ENCODE measurements around the gene MZT2A.
"Not testable (repeated sequence)": the region's sequence is repeated elsewhere in the genome, so short reads cannot be mapped to it uniquely, and the experiment has no call there.

Gene MZT2A

DNA sequence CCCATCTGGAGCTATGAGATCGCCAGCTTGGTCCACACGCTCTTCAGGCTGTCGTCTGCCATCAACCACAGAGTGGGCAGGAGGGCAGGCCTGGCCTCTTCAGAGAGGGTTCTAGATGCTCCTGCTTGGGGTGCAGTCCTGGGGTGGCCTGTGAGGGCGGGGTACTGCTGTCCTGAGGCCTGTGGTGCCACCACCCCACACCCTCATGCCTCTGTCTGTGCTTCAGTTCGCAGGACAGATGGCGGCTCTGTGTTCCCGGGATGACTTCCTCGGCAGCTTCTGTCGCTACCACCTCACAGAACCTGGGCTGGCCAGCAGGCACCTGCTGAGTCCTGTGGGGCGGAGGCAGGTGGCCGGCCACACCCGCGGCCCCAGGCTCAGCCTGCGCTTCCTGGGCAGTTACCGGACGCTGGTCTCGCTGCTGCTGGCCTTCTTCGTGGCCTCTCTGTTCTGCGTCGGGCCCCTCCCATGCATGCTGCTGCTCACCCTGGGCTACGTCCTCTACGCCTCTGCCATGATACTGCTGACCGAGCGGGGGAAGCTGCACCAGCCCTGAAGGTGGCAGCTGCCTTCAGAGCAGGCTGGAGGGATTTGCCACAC is 27.8 kb upstream of the MZT2A start:
- not testable (repeated sequence) for DNase-seq

DNA sequence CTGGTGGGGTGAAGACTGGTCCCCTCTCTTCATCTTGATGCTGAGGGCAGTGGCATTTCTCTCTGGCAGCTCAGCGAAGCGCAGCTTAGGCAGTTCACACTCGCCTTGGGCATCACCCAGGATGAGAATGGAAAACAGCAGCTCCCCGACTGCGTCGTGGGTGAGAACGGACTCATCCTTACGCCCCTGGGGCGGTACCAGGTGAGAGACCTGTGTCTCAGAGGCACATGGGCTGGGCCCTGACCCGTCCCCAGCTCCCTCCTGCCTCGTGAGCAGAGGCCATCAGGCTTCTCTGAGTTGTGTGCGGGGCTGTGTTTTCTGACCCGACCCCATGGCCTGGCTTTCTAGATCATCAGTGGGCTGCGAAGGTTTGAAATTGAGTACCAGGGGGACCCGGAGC is 27.3 kb upstream of the MZT2A start:
- no peak for DNase-seq

DNA sequence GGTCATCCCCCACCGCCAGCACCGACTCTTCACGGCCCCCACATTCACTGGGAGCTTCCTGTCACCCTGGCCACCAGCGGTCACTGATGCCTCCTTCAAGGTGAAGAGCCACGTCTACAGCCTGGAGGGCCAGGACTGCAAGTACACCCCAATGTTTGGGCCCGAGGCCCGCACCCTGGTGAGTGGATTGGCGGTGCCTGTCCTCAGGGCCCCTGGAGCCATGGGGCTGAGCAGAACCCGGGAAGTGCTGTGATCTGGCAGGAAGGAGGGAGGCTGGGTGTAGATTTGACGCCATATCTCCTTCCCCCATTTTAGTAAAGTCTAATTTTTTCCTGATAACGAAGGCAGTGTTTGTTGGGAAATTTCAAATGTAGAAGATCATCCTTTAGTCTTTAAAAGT is 26.3 kb upstream of the MZT2A start:
- not testable (repeated sequence) for DNase-seq

DNA sequence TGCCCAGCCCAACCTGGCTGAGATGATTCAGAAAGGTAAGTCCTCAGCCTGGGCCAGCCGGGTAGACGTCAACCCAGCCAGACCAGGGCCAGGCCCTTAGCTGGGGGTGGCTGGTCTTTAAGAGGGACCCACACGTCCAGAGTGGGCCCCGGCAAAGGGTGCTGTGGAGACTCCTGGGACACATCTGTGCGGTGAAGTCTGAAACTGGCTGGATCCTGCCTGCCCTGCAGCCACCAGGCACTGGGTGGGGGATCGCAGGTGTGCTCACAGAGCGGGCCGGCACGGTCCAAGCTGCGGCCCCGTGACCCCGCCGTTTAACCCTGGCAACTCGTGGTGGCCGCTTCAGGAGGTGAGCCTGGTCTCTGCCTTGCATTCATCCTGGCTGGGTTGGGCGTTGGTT is 25.7 kb upstream of the MZT2A start:
- DNase-seq: not testable (repeated sequence)

DNA sequence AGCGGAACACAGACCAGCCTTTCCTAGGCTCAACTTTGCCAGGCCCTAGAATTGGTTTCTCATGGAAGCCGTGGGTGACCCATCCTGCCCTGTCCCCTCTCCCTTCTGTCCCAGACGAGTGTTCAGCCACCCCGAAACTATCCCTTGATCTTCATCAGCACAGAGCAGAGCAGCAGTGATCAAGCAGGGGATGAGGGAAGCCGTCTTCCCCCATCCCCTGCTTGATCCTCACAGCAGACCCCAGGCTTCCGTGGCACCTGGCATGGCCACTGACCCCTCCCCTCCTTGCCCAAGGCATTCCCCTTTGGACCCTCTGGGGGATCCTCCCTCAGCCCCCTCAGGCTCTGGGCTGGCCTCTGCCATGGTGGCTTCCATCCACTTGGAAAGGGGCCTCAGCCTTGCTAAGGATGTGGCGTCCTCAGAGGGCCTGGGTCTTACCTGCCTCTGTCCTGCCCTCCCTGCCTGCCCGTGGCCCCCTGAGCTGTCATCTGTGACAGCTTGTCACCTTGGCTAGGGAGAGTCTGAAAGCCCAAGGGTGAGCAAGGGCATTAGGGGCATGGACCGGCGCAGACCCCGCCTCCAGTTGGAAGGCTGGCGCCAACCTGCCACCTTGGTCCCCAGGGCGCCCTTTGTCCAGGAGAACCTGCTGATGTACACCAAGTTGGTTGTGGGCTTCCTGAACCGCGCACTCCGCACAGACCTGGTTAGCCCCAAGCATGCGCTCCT is 25.1 kb upstream of the MZT2A start:
- DNase-seq: no peak

DNA sequence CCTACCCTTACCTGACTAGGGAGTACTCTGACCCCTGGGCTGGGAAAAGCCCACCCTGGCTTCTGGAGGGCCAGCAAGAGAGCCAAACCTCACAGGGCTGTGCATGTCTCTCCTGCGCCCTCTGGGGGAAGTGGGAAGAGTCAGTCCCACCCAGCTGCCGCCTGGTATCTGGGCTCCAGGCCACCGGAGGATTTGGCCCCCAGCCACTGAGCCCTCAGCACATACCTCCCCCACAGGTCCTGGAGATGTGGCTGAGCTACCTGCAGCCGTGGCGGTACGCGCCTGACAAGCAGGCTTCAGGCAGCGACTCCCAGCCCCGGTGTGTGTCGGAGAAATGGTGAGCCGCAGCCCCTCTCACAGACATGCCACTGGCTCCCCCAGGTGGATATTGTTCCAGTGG is 24.4 kb upstream of the MZT2A start:
- not testable (repeated sequence) for DNase-seq

DNA sequence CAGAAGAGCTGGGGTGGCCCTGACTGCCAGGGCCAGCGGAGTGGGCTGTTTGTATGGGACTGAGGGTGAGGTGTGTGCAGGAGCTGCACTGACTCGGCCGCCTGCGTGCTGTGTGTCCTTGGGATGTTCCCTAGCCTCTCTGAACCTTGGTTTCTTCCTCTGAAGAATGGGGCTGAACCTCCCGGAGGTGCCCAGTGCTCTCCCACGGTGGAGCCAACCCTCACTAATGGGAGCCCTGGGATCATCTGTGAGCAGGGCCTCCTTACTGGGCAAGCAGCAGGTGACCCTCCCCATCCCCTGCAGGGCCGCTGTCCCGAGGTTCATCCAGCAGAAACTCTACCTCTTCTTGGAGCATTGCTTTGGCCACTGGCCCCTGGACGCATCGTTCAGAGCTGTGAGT is 23.8 kb upstream of the MZT2A start:
- no peak for DNase-seq

DNA sequence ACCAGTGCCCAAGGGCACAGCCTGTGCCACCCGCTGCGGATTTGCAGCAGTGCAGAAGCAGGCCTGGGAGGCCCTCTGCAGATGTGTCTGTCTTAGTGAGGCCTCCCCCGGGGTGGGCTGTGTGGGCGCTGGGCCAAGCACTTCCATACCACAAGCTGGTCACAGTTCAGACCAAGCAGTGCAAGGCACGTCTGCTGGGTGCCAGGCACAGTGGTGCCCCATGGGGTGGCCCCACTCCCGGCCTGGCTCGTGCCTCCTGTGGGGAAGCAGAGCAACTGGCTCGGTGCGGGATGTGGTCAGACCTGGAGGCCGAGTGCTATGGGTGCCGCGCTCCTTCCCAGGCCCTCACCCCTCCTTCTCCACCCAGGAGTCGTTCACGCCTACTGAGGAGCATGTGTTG is 23.0 kb upstream of the MZT2A start:
- DNase-seq: not testable (repeated sequence)

DNA sequence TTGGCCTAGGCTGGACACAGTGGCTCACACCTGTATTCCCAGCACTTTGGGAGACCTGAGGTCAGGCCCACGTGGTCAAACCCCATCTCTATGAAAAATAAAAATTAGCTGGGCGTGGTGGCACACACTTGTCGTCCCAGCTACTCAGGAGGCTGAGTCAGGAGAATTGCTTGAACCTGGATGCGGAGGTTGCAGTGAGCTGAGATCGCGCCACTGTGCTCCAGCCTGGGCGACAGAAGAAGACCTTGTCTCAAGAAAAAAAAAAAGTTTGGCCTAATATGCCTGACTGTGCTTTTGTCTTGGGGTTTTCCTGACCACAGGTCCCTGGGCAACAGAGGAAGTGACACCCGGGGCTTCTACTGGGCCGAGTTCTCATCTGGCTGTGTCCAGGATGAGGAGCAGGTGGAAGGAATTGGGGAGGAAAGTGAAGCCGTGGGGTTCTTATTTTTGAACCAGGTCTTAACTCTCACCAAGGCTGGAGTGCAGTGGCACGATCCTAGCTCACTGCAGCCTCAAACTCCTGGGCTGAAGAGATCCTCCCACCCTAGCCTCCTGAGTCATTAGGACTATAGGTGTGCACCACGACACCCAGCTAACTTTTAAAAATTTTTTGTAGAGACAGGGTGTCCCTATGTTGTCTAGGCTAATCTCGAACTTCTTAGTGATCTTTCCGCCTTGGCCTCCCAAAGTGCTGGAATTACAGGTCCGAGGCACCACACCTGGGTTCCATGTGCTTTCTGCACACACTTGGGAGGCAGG is 22.4 kb upstream of the MZT2A start:
- not testable (repeated sequence) for DNase-seq

DNA sequence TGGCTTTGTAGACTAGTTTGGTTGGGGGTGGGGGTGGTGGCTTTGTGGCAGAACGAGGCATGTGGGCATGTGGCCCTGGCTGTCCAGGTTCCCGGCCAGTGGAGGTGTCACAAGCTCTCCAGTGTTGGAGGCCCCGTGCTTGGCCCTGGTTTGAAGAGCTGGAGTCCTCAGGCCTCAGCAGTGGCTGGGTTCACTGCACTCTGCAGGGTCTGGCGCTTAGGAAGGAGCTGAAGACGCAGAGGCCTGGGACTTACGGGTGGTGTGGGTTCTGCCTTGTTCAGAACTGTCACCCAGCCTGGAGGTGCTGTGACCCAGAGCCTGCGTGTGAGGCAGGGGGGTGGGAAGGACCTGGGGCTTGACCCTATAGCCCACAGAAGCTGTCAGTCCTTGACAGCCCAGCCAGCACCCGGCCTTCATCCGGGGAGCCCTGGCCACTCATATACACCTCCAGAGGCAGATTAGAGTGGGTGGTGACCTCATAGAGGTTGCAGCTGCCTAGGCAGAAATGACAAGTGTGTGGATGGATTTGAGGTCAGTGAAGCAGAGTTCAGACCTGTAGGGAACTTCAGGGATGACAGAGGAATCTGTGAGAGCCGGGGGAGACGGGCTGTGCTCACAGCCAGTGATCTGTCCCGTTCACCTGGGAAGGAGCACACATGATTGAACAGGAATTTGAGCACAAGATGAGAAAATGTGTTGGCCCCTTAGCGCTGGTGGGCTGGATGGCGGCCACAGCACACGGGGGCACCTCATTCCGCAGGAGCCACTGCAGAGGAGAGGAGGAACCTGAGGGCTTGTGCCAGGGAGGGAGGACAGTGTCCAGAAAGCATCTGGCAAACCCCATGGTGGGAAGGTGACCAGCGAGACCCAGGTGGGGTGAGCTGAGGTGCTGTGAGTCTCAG is 20.0 kb upstream of the MZT2A start:
- DNase-seq: not testable (repeated sequence)

DNA sequence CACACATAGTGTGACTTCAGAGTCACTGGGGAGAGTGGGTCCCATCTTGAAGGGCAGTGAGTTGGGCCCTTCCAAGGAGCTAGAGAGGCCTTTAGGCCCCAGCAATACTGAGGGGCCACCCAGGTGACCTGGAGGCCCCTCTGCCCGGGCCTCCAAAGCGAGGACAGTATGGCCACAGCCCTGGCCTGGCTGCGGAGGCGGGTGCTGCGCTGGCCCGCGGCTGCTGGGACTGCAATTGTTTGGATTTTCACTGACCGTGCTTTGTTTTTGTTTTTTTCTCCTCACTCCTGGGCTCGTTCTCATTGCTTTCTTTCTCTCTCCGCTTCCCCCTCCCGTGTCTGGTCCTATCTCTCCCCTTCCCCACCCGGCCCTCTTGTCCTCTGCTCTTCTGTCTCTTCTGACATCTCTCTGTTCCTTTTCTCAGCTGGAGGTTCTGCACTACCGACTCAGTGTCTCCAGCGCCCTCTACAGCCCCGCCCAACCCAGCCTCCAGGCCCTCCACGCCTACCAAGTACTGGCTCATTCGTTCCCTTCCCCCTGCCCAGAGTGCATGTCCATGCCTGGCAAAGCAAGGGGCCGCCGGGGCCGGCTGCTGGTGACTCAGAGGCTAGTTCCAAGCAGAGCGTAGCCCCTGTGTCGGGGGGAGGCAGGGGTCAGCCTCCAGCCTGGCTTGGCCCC is 19.2 kb upstream of the MZT2A start:
- DNase-seq: not testable (repeated sequence)

DNA sequence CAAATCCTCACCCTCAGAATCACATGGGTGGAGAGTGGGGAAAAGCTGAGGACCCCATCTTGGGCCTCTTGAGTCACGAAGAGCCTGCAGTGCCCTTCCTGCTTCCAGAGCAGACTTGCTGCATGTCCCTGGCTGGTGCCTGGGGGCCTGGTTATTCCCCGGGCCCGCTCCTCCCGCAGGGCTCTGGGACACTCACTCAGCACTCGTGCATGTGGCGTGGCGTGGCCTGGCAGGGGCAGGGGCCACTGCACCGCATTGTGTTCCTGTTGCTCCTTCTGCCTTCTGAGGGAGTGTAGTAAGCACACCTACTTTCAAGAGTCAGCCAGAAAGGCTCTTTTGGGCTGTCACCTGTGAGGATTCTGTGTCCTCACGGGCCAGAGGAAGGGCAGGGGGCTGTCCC is 17.4 kb upstream of the MZT2A start:
- DNase-seq: no peak

DNA sequence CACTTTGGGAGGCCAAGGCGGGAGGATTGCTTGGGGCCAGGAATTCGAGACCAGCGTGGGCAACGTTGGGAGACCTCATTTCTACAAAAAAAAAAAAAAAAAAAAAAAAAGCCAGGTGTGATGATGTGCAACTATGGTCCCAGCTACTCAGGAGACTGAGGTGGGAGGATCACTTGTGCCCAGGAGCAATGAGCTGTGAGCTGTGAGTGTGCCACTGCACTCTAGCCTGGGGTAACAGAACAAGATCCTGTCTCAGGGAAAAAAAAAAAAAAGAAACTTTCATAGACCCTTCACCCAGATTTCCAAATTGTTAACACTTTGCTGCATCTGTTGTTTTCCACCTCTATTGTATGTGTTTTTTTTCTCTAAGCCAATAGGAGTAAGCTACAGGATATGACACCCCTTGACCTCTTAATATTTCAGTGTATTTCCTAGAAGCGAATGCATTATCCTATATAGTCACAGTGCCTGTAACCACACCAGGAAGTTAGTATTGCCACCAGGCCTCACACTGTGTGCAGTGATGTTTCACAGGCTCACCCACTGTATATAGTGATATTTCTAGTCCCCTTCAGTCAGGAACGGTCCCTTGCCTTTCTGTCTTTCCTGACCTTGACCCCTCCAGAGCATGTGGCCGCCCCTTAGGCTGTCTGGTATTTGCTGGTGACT is 12.0 kb upstream of the MZT2A start:
- DNase-seq: not testable (repeated sequence)

DNA sequence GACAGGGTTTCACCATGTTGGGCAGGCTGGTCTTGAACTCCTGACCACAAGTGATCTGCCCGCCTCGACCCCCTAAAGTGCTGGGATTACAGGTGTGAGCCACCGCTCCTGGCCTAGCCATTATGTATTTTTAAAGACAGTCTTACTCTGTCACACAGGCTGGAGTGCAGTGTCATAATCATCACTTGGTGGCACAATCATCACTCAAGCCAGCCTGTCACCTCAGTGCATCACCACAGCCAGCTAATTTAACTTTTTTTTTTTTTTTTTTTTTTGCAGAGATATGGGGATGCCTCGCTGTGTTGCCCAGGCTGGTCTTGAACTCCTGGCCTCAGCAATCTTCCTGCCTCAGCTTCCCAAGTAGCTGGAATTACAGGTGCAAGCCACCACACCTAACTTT is 11.4 kb upstream of the MZT2A start:
- DNase-seq: not testable (repeated sequence)

DNA sequence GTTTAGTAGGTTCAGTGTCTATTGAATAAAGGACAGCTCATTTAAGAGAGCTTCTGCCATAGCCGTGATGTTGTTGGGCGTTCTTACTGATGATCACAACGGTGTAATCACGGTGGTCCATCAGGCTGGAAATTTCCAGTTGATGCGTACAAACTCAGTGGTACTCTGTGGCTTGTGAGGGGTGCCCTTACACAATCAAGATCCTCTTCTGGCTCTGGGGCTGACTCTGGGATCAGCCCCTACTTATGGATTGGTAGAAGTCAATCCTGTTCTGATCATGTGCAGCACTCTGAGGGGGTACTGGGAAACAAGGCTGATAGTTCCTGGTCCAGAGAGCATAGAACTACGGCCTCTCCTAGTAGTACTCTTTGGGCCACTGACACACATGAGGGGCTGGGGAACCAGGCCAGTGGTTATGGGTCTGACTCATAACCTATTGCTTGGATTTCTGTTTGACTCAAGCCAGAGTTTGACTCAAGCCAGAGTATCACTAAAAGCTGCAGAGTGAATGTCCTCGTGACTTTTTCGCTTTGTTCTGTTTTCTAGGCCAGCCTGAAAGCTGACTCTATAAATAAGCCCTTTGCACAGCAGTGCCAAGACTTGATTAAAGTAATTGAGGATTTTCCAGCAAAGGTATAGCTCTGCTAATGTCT is 6.2 kb upstream of the MZT2A start:
- DNase-seq: not testable (repeated sequence)

DNA sequence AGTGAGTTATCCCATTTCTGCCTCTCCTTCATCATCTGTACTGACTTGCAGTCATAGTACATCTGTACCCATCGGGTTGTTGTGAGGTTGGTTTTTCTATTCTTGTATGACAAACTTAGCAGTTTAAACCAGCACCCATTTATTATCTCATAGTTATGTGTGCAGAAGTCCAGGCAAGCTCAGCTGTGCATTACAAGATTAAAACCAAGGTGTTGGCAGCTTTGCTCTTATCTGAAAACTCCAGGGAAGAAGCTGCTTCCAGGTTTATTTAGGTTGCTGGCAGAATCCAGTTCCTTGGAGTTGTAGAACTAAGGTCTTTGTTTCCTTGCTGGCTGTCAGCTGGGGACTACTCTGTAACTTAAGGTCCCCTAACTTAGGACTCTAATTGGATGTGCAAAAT is 3.3 kb upstream of the MZT2A start:
- not testable (repeated sequence) for DNase-seq

DNA sequence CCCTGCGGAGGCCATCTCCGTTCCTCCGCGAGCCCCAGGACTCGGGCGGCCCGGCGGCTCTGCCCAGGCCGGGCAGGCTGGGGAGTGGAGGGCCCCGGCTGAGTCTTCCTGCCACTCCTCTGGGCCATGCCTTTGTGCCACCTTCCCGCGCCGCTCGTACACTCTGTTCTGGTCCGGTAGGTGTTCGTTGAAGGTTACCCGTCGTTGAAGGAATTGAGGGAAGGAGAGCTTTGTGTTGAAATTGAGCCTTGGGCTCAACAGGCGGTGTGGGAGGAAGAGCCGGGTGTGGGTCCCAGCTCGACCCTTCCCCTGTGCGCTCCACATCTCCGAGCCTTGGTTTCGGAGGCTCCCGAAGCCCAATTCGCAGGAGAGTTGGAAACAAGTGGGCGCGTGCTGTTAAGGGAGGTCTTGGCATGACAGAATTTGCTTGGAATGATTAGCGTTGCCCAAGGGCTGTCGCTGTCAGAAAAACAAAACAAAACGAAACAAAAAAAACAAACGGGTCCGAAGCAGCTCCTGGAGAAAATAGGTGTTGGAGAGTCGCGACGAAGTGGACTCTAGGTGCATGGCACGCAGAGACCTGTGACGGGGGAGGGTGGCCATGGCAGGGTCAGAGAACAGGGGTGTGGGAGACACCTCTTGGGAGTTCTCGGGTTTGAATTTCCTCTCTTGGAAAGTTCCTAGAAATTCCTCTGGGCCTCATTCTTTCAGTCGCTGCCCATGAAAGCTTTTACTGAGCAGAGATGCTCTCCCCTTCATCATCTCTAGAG is 1.2 kb upstream of the MZT2A start:
- no peak for DNase-seq

DNA sequence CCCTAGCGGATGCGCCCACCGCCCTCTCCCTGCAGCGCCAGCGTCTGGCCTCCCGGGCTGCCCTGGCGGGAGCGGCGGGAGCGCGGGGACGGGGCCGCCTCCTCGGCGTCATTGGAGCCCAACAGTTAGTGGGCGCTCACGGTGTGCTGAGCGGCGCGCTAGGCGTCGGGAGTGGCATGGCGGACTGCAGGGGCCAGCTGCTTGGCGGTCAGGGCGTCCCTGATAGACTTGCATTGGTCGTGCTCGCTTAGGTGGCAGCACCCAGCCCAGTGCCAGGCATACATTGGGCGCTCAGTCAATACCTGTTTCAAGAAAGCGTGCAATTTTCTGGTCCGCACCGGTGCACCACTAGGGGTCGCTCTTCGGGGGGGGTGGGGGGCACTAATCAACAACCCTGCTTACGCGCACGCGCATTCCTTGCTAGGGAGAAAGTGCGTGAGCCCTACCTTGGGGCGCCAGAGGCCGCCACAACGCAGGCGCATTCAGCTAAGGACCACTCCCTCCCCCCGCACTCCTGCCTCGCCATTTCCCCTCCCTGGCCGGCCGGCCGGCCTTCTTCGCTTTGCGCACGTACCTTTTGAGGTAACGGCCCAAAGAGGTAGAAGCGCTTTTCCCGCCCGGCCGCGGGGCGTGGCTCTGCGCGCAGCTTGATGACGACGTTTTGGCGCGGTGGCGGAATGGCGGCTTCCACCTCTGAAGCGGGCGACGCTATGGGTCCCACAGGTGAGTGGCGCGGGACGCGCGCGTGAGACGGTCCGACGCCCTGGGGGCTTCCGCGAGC is 411 bp upstream of the MZT2A start:
- DNase-seq: peak; percentile 89

DNA sequence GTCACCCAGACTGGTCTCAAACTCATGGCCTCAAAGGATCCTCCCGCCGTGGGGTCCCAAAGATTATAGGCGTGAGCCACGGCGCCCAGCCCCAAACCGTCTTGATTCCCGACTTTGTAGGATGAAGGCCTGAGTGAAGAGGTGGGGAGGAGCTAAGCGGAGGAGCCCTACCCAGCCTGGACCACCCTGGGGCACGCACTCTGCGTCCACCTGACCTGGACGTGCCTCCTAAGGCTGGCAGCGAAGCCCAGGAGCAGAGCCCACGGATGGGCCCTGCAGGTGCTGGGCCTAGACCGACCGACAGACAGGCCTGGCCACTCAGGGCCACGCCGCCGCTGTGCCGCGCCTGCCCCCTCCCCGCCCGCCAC is 744 bp downstream of the MZT2A start:
- not testable (repeated sequence) for DNase-seq
